Stromal cell of bone marrow (primary cell): ENCODE measurements around the gene FRAS1.

Source experiments
- DNase-seq: peaks from one replicate; pipeline ENCODE4 v3.0.0-alpha.2; 2012; ENCODE audit warnings: low read depth

The FRAS1 gene

DNA sequence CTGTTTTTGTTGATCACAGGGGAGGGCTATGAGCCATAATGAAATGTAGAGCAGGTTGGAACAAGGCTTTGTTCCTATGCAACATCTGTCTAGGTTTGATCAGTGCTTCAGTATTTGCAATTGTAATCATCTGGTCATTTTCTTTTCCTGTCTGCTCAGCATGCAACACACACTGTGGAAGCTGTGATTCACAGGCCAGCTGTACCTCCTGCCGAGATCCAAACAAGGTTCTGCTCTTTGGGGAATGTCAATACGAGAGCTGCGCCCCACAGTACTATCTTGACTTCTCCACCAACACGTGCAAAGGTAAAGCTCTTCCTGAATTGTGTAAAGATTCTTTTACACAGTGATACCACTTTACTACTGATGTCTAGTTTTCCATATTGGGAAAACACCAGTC is 312.6 kb downstream of the FRAS1 start:
- DNase-seq = no peak

GRCh38 chr4:78370631-78371372 is 313.7 kb downstream of the FRAS1 start:
- DNase-seq = peak; percentile 18

DNA sequence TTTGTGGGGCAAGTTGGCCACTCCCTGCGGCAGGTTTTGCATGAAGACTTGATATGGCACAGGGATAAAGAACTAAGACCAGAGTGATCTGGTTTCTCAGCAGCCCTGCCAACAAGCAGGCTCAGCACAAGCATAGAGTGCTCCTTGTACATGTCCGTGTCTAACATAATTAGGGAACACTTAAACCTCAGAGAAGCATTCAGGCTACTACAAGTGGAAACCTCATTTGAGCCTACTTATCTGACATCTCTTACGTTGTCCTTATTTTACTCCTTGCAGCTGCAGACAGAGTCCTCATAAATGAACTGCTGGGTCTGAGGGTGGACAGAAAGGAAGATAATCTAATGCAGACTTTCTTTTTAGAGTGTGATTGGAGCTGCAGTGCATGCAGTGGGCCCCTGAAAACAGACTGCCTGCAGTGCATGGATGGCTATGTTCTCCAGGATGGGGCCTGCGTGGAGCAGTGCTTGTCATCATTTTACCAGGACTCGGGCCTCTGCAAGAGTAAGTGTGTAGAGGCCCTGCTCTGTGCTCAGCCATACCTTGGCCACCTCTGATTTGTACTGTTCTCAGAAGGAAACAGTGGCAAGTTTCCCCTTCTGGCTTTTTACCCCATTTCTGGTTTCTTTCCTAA is 315.3 kb downstream of the FRAS1 start:
- DNase-seq = no peak

DNA sequence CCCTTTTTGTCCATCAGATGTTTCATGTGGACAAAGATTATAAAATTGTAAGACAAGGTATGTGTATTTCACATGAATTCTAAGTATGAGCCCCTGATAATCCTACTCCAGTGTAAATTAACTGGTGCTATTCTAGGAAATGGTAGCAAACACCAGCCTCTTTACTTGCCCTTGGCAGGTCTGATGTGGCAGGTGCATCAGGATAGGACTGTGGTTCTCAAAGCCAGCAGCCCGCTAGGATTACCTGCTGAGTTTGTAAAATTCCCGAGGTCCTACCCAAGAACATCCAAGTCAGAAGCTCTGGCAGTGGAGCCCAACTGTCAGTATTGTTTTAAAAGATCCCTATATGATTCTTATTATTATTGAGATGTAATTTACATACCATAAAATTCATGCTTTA is 320.4 kb downstream of the FRAS1 start:
- no peak for DNase-seq

- DNase-seq = no peak
These were observed 321.9 kb downstream of the FRAS1 start for GRCh38 chr4:78379040-78379439.

GRCh38 chr4:78379991-78380729 is 323.0 kb downstream of the FRAS1 start:
- DNase-seq = no peak

DNA sequence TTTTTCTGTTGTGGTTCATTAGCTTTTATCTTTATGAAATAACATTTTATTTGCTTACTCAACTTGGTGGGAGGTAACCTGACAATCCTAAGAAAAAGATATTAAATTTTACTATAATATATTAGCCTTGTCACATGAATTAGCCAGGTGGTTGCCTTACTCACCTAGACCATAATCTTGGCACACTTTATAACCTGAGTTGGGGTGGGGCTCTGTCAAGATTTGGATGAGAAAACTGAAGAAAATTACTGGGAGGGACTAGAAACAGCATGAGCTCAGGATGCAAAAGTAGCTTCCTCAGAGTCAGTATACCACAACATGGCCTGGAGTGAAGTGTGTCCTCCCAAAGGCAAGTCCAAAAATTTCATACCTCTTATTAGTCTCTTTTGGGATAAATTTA is 329.6 kb downstream of the FRAS1 start:
- DNase-seq = no peak

- DNase-seq = no peak
These were observed 338.5 kb downstream of the FRAS1 start for GRCh38 chr4:78395642-78396041.

DNA sequence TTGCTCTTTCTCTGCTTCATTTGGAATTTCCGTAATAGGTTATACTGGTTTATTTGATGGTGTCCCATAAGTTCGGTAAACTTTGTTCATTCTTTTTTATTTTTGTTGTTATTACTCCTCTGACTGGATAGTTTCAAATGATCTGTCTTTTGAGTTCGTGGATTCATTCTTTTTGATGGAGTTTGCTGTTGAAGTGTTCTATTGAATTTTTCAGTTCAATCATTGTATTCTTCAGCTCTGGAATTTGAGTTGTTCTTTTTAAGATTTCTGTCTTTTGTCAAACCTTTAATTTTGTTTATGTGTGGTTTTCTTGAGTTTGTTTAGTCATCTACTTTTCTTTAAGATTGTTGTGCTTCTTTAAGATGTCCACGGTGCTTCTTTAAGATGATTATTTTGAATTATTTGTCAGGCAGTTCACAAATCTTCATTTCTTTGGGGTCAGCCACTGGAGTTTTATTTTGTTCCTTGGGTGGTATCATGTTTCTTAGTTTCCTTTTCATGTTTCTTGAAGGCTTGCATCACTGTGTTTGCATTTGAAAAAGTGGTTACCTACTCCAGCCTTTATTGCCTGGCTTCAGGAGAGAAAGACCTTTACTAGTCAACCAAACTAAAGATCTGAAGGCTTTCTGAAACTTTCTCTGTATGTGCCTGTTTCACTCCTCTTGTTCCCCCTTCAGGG is 339.6 kb downstream of the FRAS1 start:
- DNase-seq = no peak

DNA sequence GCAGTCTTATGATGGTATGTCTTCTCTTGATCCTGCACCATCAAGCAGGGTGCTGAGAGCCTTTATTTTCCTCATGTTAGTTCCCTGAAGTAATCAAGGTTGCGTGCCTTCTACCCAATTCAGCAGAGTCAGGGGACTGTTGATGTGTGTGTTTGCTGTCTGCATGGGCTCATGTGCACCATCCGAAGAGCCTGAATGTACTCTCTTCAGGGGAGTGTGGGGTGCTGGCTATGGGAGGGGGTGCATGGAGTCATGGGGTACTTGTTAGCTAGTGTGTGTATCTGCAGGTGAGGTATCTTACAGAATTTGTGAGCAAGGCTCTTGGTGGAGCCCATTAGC is 340.1 kb downstream of the FRAS1 start:
- no peak for DNase-seq

DNA sequence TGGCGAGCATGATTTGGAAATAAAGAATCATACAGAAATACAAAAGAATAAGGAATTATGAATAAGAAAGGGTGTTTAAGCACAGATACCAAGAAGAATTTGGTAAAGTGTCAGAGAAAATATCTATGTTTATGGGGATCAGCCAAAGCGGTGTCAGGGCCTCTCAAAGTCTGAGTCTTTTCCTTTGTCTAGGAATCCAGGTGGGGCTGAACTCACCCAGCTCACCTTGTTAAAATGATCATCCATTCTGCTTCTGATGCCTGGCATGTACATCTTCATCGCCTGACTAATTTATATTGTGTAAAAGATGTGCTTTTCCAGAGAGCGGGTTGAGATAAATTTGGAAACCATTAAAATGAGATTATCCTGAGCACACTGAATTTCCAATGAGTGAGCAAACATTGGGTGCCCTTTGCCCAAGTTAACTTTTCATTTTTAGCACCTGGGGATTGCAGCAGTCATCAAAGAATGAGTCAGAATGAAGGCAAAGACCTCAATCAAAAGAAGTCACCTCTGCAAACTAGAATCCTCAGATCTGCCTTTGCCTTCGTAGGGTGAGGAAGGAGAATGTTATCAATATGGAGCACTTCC is 352.6 kb downstream of the FRAS1 start:
- DNase-seq = no peak

DNA sequence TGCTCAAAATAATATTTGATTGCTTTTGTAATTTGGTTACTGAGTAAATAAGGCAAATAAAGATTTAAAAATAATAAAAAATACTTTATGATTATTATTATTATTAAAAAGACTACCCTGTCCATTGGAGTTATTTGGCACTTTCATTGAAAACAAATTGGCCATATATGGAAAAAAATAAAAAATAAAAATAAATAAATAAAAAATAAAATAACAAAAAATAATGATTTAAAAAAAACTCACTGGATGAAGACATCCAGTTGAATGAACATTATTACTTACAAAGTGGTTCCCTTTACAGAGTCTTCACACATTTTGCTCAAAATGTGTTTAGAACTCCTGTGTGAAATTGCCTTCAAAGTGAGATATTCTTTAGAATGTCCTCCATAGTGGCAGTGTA is 353.1 kb downstream of the FRAS1 start:
- no peak for DNase-seq

- DNase-seq = no peak
These were observed 353.6 kb downstream of the FRAS1 start for GRCh38 chr4:78410676-78411075.

DNA sequence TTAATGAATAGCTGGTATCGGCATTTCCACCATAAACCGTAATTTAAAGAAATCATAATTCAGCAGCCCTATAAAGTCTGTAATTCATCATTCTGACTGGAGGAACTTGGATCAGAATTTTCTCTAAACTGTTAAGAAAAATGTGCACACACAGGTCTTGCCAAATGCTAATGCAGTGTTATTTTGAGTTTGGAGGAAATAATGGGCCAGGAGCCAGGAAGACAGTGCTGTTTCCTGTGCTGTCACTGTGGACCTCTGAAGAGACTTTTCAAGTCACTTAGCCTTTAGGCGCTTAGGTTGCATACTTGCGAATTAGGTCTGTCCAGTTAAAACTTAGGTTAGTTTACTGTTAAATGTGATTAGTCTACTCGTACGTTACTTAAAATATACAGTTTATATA is 357.0 kb downstream of the FRAS1 start:
- DNase-seq = no peak

- DNase-seq = no peak
These were observed 360.5 kb downstream of the FRAS1 start for GRCh38 chr4:78417603-78418002.

DNA sequence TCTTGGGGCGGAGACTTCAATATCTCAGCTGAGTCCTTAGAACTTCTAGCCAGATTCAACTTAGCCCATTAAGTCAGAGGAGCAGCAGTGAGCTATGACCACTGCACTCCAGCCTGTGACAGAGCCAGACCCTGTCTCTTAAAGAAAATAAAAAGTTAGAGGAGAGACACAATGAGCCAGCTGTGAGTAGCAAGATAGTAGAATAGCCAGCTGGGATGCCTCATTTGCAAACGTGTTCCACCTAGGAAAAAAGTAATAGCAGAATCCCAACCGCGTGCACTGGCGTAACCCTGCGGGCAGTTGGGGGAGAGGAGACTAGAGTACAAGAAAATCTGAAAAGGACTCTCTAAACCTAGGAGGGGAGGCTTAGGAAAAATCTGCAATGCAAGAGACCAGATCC is 361.3 kb downstream of the FRAS1 start:
- no peak for DNase-seq

DNA sequence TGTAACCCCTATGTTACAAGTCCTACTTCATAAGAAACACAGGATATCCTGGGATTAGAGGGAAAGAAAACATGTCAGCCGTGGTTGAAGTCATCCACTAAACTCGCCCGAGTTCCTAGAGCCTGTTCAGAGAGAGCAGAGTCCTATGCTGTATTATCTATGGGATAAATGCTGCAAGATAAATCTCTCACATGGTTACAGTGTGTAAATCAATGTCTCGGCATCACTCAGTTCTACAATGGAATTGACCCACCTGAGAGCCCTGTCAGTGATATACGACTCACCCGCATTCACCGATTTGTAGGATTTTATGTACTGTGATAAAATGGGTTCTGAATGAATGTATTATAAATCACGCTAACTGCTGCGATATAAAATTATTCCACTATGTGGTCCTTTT is 366.7 kb downstream of the FRAS1 start:
- DNase-seq = no peak

- DNase-seq = no peak
These were observed 367.3 kb downstream of the FRAS1 start for GRCh38 chr4:78424461-78424860.

- no peak for DNase-seq
These were observed 369.8 kb downstream of the FRAS1 start for GRCh38 chr4:78426972-78427371.

GRCh38 chr4:78428996-78429395 is 371.9 kb downstream of the FRAS1 start:
- DNase-seq = no peak

DNA sequence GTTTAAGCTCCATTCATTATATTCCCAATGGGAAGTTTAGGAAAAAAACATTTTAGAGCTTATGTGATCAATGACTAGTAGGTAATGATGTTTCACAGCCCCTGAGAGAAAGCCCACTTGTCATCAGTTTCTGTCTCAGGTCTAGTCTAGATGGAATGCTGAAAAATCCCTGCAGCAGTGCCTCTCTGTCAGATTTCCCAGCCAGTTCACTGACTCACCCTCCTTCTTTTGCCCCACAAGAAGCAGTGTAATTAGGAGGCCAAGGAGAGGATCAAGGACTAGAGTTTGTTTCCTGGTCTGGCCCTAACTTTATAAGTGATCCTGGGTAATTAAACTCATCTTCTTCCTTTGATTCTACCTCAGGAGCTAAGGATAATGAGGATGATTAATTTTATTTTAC is 375.8 kb downstream of the FRAS1 start:
- DNase-seq = no peak

GRCh38 chr4:78437608-78438088 is 380.5 kb downstream of the FRAS1 start:
- DNase-seq = no peak
